GM19463 (cell line): ENCODE data around the gene NRG2.

ENCODE experiments used
- ATAC-seq: cut with Tn5 transposase; IDR thresholded peaks from one replicate; pipeline ENCODE4 v1.9.1; 2021; ENCODE audit warnings: mild to moderate bottlenecking, moderate library complexity; ENCODE audit not compliant: unreplicated experiment

The NRG2 gene

DNA sequence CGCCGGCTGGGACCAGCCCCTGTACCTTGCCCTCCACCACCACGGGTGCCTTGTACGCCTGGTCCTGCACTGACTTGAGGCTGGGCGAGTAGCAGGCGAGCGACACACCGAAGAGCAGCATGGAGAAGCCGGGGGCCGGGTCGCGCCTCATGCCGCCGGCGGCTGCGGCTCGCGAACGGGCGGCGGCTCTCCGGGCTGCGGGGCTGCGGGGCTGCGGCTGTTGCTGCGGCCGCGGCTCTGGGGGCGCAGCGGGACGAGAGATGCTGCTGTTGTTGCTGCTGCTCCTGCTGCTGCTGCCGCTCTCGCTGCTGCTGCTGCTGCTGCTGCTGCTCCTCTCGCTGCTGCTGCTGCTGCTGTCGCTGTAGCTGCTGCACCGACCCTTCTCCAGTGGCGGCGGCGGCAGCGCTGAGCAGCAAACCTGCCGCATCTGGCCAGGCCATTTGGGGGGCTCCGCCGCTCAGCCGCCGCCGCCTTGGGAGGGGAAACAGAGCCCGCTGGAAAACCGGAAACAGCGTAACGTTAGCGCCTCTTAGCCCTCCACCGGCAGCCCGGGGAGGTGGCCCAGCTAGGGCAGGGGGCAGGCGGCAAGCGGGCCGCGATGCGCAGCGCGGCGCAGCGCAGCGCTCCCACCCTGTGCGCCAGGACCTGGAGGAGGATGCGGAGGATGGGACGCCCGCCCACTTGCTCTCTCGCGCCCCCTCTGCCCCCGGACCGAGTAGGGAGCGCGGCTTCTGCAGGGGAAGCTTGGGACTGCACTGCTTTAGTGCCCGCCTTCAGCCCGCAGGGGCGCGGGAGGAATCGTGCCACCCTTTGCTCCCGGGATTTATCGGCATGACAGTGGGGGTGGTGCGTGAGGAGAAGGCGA lies at the start of gene NRG2:
Gene NRG2 (minus strand): TSS at position 657 of the 865 bp plus-strand sequence.
- ATAC-seq, result peak; percentile 68

DNA sequence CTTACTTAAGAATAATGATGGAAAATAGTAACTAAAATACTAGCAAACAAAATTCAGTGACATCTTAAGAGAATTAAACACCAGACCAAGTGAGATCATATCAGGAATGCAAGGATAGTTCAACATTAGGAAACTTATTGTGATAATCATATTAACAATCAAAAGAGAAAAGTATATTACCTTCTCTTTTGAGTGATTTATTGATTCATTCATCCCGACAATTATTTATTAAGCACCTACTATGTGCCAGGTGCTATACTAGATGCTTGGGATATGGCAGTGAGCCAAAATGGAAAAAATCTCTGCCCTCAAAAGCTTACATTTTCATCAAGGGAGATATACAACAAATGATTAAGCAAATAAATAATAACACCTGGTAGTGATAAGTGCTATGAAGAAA lies 47.2 kb upstream of the NRG2 start:
- no peak for ATAC-seq

DNA sequence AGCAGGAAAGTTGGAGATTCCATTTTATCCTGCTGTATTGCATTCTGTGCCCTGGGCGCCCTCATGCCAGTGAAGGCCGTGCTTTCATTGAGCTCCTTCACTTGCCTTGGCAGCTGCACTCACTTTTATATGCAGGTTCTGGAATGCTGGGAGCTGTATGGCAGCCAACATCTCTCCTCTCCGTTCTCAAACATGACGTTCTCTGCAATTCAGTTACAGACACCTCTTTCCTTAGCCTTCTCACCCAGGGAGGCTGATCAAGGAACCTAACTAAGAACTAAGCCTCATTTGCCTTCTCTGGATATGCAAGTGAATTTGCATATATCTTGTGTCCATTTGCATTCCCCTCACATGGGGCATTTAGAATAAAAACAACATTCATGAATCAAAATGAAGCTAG lies 41.4 kb upstream of the NRG2 start:
- ATAC-seq, result no peak

DNA sequence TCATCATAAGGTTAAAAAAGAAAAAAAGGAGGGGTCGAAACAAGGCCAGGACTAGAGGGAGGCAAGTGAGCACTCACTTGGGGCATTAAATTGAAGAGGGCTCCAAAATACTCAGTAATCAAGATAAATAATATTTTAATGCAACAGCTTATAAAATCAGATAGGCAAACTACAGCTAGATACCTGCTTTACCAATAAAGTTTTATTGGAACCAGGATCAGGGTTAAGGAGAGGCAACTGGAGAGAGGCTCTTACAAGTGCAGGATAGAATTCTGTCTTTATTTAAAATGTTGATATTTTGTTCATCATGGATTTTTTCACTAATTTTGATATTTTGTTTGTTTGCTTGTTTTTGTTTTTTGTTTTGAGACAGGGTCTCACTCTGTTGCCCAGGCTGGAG lies 40.6 kb upstream of the NRG2 start:
- no peak for ATAC-seq

DNA sequence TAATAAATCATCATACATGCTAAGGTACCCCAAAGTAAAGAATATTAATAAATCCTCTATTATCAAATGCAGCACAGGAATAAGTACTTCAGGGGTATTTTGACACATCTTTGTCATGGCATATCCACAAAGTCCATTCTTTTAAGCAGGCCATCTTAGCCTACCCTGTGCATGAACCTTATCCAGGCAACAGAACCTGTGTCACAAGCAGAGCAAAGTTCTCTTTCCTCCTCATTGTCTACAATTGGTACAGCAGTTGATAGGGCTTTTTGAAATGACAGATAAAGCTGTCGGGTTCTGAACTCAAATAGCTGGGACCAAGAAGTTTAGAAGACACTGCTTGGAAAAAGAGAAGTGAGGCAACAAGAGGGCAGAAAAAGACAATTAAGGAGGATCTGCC lies 40.0 kb upstream of the NRG2 start:
- ATAC-seq, result no peak

DNA sequence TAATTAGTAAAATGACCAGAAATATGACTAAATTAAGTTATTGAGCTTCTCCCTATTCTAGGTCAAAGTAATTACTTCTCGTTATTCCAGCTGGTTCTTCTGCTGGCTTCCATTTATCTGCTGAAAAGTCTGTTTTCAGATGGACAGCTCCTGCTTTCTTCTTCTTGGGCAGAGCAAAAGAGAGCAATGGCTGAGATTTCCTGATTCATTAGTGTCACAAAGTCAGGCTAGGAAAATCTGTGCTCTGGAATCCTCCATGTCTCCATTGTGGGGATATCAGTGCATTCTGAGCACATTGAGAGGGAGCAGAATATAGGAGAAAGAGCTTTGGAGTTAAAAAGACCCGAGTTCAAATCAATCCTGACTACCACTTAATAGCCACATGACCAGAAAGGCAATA lies 33.7 kb upstream of the NRG2 start:
- no peak for ATAC-seq

DNA sequence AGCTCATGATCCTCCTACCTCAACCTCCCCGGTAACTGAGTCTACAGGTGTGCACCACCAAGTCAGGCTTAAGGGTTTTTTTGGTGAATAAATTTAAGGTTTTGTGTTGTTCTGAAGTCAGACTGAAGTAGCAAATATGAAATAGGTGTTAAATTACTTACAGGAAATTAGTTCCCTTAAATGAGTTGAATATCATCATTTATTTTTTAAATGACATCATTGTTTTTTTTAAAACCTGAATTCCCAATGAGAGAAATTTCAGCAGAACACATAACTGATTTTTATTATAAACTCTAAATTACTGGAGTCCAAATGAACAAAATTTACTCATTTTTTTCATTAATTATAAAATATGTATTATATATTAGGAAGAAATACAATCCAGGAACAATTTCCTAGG lies 33.0 kb upstream of the NRG2 start:
- ATAC-seq, result no peak

DNA sequence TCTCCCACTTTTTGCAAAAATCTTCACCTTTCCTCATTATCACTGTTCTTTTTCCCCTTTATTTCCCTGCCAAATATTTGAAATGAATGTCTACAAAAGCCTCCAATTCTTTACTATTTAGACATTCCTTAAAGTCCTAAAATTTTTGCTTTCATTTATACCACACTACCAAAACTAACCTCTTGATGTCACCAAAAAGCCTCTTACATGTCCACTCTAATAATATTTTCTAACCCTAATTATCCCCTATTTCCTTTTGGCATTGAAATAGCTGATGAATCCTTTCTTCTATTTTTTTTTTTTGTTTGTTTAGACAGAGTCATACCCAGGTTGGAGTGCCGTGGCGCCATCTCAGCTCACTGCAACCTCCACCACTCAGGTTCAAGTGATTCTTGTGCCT lies 32.3 kb upstream of the NRG2 start:
- no peak for ATAC-seq

DNA sequence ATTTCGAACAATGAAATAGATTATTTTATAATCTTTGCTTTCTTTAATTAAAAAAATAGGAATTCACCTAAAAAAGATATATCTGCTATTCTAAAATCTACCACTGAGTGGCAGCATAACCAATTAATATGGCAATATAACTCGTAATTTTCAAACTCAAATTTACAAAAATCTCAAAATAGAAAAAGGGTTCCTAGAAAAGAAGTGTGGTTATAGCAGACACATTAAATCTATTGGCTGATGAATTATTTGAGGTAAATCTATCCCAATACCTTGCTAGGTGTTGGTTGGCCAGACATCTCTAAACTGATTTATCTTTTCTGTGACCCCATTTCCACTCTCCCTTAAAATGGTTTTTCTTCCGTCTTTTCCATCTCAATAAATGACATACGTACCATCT lies 30.2 kb upstream of the NRG2 start:
- ATAC-seq, result no peak

DNA sequence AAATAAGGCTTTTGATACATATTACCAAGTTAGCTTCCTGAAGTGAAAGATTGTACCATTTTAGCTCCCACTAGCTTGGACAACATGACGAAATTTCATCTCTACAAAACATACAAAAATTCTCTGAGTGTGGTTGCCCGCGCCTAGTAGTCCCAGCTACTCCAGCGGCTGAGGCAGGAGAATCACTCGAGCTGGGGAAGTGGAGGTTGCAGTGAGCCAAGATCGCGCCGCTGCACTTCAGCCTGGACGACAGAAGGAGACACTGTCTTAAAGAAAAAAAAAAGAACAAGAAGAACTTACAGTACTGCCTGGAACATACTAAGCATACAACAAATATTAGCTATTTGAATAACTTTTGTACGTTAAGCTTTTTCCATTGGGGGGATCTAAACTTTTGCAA lies 29.7 kb upstream of the NRG2 start:
- ATAC-seq, result no peak

DNA sequence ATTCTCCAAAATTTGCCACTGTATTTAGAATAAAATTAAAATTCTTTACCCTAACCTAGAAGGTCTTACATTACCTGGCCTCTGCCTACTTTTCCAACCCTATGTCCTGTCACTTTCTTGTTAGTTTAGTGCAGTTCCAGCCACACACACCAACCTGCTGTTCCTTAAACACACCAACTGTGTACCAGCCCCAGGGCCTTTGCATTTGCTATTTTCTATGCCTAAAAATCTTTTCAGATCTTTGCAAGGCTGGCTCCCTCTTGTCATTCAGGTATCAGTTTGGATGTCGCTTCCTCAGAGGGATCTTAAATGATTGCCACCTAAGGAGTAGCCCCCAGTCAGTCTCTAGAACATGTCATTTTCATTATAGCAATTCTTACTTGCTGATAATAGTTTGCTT lies 17.7 kb upstream of the NRG2 start:
- ATAC-seq, result no peak

DNA sequence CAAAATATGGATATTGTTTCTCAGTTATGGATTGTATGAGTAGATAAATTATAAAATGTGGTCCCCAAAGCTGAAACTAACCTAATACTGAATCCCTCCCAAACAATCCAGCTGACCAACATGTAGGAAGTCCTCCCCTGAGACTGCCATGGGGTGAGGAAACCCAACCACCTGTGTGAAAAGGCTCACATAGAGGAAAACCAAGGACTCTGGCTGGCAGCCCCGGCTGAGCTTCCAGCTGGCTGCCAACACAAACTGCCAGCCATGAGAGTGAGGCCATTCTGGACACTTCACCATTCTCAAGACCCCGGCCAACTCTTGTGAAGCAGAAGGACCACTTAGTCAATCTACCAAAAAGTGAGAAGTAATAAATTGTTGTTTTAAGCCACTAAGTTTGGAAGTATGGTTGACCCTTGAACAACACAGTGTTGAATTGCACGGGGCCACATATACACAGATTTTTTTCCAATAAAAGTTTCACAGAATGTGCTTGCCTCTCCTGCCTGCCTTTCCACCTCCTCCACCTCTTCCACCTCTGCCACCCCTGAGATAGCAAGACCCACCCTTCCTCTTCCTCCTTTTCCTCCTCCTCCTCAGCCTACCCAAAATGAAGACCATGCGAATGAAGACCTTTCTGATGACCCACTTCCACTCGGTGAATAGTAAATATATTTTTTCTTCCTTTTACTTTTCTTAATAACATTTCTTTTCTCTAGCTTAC lies 15.3 kb upstream of the NRG2 start:
- ATAC-seq, result no peak

DNA sequence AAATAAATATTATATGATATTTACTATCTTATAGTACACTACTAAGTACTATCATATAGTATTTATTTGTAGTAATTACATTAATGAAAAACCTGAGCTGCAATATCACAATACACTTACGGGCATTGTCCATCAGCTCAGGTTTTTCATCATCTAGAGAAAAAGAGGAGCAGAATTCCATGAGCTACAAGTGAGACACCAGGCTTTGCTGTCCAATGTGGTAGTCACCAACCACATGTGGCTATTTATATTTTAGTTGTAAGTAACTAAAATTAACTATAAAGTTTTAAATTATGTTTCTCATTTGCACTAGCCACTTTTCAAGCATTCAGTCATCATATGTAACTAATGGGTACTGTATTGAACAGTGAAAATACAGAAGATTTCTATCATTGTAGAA lies 13.8 kb upstream of the NRG2 start:
- no peak for ATAC-seq

DNA sequence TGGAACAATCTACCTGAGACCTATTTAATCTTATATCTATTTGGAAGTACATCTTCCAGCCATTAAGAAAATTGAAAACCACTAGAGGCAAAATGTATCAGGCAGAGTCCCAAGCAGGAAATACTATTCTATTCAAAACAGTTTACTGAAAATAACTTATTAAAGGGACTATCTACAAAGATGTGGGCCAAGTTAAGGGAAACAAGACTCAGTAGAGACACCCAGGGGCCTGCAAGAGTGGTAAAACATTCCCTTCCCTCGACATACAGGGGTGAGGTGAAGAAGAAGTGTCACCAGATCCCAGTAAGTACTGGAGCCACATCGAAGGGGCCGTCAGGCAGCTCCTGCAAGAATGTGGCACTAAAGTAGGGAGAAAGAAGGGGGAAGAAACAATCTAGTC lies 12.1 kb upstream of the NRG2 start:
- no peak for ATAC-seq

DNA sequence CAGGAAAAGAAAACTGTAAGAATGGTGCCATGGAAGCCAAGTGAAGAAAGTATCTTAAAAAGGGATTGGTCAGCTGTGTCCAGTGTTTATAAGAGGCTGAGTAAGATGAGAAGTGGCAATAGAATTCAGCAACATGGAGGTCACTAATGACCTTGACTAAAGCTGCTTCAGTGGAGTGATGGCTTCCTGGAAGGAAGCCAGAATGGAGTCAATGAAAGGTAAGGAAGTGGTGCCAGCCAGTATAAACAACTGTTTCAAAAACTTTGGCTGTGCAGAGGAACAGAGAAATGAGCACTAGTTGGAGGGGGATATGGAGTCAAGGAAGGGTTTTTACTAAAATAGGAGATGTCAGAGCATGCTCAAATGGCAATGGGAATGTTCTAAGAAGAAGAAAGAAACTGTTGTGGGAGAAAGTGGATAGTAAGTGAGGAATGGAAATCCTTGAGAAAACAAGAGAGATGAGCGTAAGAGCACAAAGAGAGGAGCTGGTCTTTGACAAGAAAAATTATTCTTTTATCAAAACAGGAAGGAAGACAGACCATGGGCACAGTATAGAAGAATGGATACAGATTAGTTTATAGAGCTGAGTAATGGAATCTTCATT lies 11.1 kb upstream of the NRG2 start:
- ATAC-seq, result no peak

DNA sequence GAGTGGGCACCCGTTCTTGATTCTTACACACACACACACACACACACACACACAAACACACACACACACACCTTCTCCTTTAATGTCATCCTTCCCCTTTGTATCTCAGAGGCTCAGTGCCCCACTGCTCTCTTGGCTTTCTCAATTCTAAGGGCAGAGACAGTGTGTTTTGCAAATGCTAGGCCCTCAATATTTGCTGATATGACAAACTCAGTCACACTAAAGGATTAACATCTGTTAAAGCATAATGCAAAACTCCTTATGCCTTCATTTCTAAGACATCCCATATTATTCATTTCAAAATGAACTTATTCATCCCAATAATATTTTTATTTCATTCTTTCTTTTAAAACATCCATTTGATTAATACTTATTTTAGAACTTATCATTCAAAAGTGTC lies 8.9 kb upstream of the NRG2 start:
- ATAC-seq, result no peak

DNA sequence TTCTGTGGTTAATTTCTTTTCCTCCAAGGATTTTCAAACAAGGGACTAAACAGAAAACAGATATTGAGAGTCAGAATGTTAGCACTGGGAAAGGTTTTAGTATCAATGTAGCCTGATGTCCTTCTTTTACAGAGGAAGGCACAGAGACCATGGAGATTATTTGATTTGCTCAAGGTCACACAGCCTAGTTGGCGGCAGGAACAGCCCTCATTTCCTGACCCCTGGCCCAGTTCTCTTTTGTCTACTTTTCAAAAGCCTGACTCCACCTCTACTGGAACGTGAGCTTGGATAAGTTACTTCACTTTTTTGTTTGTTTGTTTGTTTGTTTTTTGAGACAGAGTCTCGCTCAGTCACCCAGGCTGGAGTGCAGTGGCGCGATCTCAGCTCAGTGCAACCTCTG lies 6.6 kb upstream of the NRG2 start:
- ATAC-seq, result no peak

DNA sequence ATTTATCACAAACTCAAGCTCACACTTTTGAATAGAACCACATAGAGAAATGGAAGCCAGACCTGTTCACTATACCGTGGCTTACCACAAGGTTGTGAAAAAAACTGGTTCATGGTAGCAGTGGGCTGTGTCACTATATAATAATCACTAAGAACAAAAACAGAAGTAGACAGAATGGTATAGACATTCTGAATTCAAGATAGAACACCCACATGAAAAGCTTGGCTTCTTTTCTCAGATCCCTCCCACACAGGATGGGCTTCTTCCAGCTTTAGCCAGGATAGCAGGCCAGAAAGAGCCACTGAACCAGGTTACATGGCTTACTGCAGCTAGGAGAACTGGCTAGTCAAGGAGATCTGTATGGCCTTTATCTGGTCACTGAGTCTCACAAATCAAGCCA lies 6.1 kb upstream of the NRG2 start:
- ATAC-seq, result no peak

DNA sequence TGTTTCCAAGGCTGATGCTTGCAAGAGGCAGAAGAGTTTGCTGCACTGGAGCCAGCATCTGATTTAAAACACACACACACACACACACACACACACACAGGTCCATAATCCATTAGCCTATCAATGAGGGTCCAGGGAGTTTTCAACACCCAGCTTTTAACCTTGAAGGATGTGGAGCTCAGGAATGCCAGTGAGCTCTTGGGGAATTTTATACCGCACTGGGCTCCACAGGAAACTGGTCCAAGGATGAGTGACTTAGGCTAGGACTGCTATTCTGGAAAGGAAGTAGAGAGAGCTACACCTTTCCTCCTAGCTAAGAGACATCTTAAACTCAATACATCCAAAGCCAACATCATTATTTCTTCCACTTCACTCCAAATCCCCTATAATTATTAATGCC lies 942 bp upstream of the NRG2 start:
- no peak for ATAC-seq

DNA sequence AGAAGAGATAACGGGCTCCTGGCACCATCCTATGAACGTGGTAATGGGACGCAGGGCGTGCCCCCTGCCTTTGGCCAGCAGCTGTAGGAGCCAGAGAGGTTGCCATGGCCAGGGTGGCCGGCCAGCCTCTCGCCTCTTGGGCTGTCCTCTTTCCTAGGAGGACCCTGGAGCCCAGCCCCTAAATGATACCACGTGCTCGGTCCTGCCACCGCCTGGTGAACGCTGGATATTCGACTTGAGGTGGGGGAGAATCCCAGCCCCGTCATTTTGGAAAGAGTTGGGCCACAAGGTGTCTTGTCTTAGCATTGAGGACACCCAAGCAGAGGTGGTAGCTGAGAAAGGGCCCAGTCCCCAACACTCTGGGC lies 391 bp upstream of the NRG2 start:
- peak; percentile 6 for ATAC-seq

DNA sequence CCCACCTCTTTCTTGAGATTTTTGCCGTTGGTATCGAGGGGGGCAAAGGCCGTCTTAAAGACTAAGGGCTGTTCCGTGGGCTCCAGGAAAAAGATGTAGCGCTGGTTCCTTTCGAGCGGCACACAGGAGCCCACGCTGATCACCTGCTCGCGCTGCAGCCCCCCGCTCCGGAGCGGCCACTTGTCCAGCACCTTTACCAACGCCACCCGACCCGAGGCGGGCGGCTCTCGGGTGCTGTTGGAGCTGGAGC lies 781 bp downstream of the NRG2 start:
- ATAC-seq, result no peak
